IMR-90 (cell line): ENCODE data around the gene RAB11FIP4. TPM values are rescaled to one million over a fixed set of nuclear protein-coding genes. Genes with fewer than 3 reads are reported as not detected.

Experiments
- ATAC-seq: fragments of 200-7000 bp; cut with Tn5 transposase; 2 replicates; pipeline ENCODE4 v1.9.1; 2020; ENCODE audit warnings: low read depth, mild to moderate bottlenecking, moderate library complexity
- BruUV-seq: library from RNA; stranded (reverse); fragments of 400-500 nt; replicated peaks from 2 replicates; lab custom pipeline; 2021; lab: Mats Ljungman, UMichigan
- CTCF ChIA-PET: fragments of 300-600 bp; formaldehyde crosslinking; extraction: SDS; loops from one replicate; lab custom pipeline; 2021; ENCODE audit warnings: antibody characterized with exemption; lab: Yijun Ruan, JAX
- POLR2A ChIA-PET: fragments of 300-600 bp; sonication (Branson Sonifier 250); formaldehyde crosslinking; loops from one replicate; lab custom pipeline; 2022; ENCODE audit warnings: antibody characterized with exemption; ENCODE audit not compliant: unreplicated experiment; lab: Charles Lee
- DNase-seq: peaks from one replicate; pipeline ENCODE4 v3.0.0; 2013
- H2AFZ ChIP-seq: replicated peaks from 2 replicates; pipeline ENCODE3; 2013; ENCODE audit warnings: low read length, mild to moderate bottlenecking; ENCODE audit not compliant: poor library complexity
- H2AK5ac ChIP-seq: 2 replicates; pipeline ENCODE4 v1.6.1; 2013; ENCODE audit warnings: low read depth, low read length, inconsistent platforms
- H2AK9ac ChIP-seq: replicated peaks from 2 replicates; pipeline ENCODE3; 2013; ENCODE audit warnings: mild to moderate bottlenecking, low read depth, low read length, moderate library complexity; ENCODE audit not compliant: poor library complexity
- H2BK120ac ChIP-seq: 2 replicates; pipeline ENCODE4 v1.6.1; 2013; ENCODE audit warnings: low read depth, low read length, inconsistent platforms
- H2BK15ac ChIP-seq: 3 replicates; pipeline ENCODE4 v1.6.1; 2013; ENCODE audit warnings: low read depth, low read length, inconsistent platforms
- H2BK20ac ChIP-seq: 2 replicates; pipeline ENCODE4 v1.6.1; 2013; ENCODE audit warnings: low read depth, mild to moderate bottlenecking, inconsistent platforms, low read length, moderate library complexity
- H2BK5ac ChIP-seq: 2 replicates; pipeline ENCODE4 v1.6.1; 2013; ENCODE audit warnings: mild to moderate bottlenecking, low read depth, low read length, inconsistent platforms; ENCODE audit not compliant: poor library complexity, severe bottlenecking
- H3K14ac ChIP-seq: replicated peaks from 2 replicates; pipeline ENCODE4 v1.6.1; 2013; ENCODE audit warnings: low read depth, low read length, inconsistent platforms
- H3K18ac ChIP-seq: 2 replicates; pipeline ENCODE4 v1.6.1; 2013; ENCODE audit warnings: low read depth, low read length, control low read depth
- H3K23ac ChIP-seq: 2 replicates; pipeline ENCODE4 v1.6.1; 2013; ENCODE audit warnings: low read depth, low read length, inconsistent platforms
- H3K27ac ChIP-seq: 2 replicates; pipeline ENCODE4 v1.5.1; 2013; ENCODE audit warnings: mild to moderate bottlenecking, control low read depth, low read length; ENCODE audit not compliant: insufficient read depth
- H3K27me3 ChIP-seq: 2 replicates; pipeline ENCODE4 v1.6.1; 2013; ENCODE audit warnings: low read length; ENCODE audit not compliant: control insufficient read depth, insufficient read depth
- H3K36me3 ChIP-seq: 2 replicates; pipeline ENCODE4 v1.6.1; 2013; ENCODE audit warnings: low read length, mixed read lengths; ENCODE audit not compliant: control insufficient read depth, insufficient read depth
- H3K4ac ChIP-seq: 2 replicates; pipeline ENCODE4 v1.6.1; 2013; ENCODE audit warnings: low read depth, low read length, inconsistent platforms
- H3K4me1 ChIP-seq: 2 replicates; pipeline ENCODE4 v1.6.1; 2013; ENCODE audit warnings: low read length, mixed read lengths; ENCODE audit not compliant: control insufficient read depth, insufficient read depth
- H3K4me2 ChIP-seq: 2 replicates; pipeline ENCODE4 v1.6.1; 2013; ENCODE audit warnings: low read depth, mild to moderate bottlenecking, control low read depth, low read length, moderate library complexity
- H3K4me3 ChIP-seq: 2 replicates; pipeline ENCODE4 v1.5.1; 2013; ENCODE audit warnings: low read depth, mild to moderate bottlenecking, control low read depth, low read length, moderate library complexity; ENCODE audit not compliant: insufficient read depth
- H3K56ac ChIP-seq: 2 replicates; pipeline ENCODE4 v1.6.1; 2013; ENCODE audit warnings: low read length, inconsistent platforms; ENCODE audit not compliant: insufficient read depth; ENCODE audit errors: extremely low read depth
- H3K79me1 ChIP-seq, 2 experiments: 2 replicates each; pipeline ENCODE4 v1.6.1; 2013; ENCODE audit warnings: low read length in 2 of 2, inconsistent platforms in 1 of 2, low read depth in 1 of 2
- H3K9ac ChIP-seq: 2 replicates; pipeline ENCODE4 v1.6.1; 2013; ENCODE audit warnings: low read depth, low read length, control low read depth
- H3K9me1 ChIP-seq: 2 replicates; pipeline ENCODE4 v1.6.1; 2013; ENCODE audit warnings: low read length, inconsistent platforms; ENCODE audit not compliant: insufficient read depth
- H3K9me3 ChIP-seq: 2 replicates; pipeline ENCODE4 v1.6.1; 2013; ENCODE audit warnings: low read length; ENCODE audit not compliant: control insufficient read depth, insufficient read depth
- H4K20me1 ChIP-seq: 2 replicates; pipeline ENCODE4 v1.6.1; 2013; ENCODE audit warnings: low read length, inconsistent platforms; ENCODE audit not compliant: insufficient read depth
- H4K5ac ChIP-seq: 2 replicates; pipeline ENCODE4 v1.6.1; 2013; ENCODE audit warnings: mild to moderate bottlenecking, low read depth, low read length, control low read depth
- H4K8ac ChIP-seq, 2 experiments: 2 replicates each; pipeline ENCODE4 v1.6.1; 2013; ENCODE audit warnings: low read depth in 2 of 2, low read length in 2 of 2, control low read depth in 1 of 2, inconsistent platforms in 1 of 2
- H4K91ac ChIP-seq: 2 replicates; pipeline ENCODE4 v1.6.1; 2013; ENCODE audit warnings: low read depth, low read length, inconsistent platforms; ENCODE audit not compliant: insufficient read depth
- MAFK ChIP-seq: IDR thresholded peaks from 2 replicates; pipeline ENCODE4 v1.6.1; 2012; ENCODE audit warnings: low read depth, low read length, improper control_type of control experiment
- NFE2L2 ChIP-seq: fragments of 150-350 bp; IDR thresholded peaks from 2 replicates; pipeline ENCODE4 v1.6.1; 2016; ENCODE audit warnings: low read depth, mild to moderate bottlenecking, low read length
- POLR2A ChIP-seq: IDR thresholded peaks from 2 replicates; pipeline ENCODE4 v1.6.1; 2012; ENCODE audit warnings: mild to moderate bottlenecking, low read depth, low read length
- RAD21 ChIP-seq: IDR thresholded peaks from 2 replicates; pipeline ENCODE4 v1.6.1; 2012; ENCODE audit warnings: low read length, improper control_type of control experiment
- RCOR1 ChIP-seq: IDR thresholded peaks from 2 replicates; pipeline ENCODE4 v1.6.1; 2012; ENCODE audit warnings: mild to moderate bottlenecking, low read length, improper control_type of control experiment; ENCODE audit not compliant: insufficient replicate concordance
- RFX5 ChIP-seq: IDR thresholded peaks from 2 replicates; pipeline ENCODE4 v1.8.0; 2012; ENCODE audit warnings: low read depth, mild to moderate bottlenecking, low read length, moderate library complexity
- SMC3 ChIP-seq: fragments of 150-350 bp; IDR thresholded peaks from 2 replicates; pipeline ENCODE4 v1.6.1; 2016; ENCODE audit warnings: low read depth, mild to moderate bottlenecking, antibody characterized with exemption, low read length, moderate library complexity
- WGBS, 2 experiments: methylation state at CpG; one replicate each; pipeline versions ENCODE4 v1.1.5 to v1.1.7; 2013; ENCODE audit warnings: missing lambda C conversion rate in 2 of 2; ENCODE audit not compliant: insufficient read length in 1 of 2; ENCODE audit errors: extremely low coverage in 2 of 2; 5-methylcytosine and 5-hydroxymethylcytosine counted together
- dilution Hi-C: fragments of 300-500 bp; cut with HindIII; formaldehyde crosslinking; loops from one replicate; pipeline ENCODE4 v1.14.3; 2018; ENCODE audit warnings: low sequenced_read_pairs; ENCODE audit not compliant: unreplicated experiment
- in situ Hi-C: fragments of 300-500 bp; cut with MboI; formaldehyde crosslinking; loops from 3 replicates; pipeline ENCODE4 v1.14.3; 2019; ENCODE audit warnings: low sequenced_read_pairs, inconsistent platforms, mixed read lengths
- intact Hi-C: fragments of 100-400 bp; cut with micrococcal nuclease; formaldehyde crosslinking; loops from 2 replicates; pipeline ENCODE4 v1.10.0; 2022
- polyA plus RNA-seq, 3 experiments: library from polyadenylated mRNA; depleted of rRNA; stranded (reverse); fragments of >200 nt; gene quantifications; 2 replicates each; pipeline ENCODE4 v1.2.3, GENCODE V29; 2012; ENCODE audit warnings: low replicate concordance in 1 of 3
- total RNA-seq: library from RNA; depleted of rRNA; stranded (reverse); fragments of >200 nt; gene quantifications from 2 replicates; pipeline ENCODE4 v1.2.3, GENCODE V29; 2012
- TF ChIP-seq, protein P1 (sequence below): conservative IDR thresholded peaks from 2 replicates; pipeline ENCODE4 v1.5.1; 2012; ENCODE audit warnings: mild to moderate bottlenecking, low read depth, low read length, improper control_type of control experiment

RAB11FIP4 gene
- total and polyA plus RNA-seq, 2 of the 4 experiments (the other 2 are of a cell fraction): 0.68 to 1.1 TPM

DNA sequence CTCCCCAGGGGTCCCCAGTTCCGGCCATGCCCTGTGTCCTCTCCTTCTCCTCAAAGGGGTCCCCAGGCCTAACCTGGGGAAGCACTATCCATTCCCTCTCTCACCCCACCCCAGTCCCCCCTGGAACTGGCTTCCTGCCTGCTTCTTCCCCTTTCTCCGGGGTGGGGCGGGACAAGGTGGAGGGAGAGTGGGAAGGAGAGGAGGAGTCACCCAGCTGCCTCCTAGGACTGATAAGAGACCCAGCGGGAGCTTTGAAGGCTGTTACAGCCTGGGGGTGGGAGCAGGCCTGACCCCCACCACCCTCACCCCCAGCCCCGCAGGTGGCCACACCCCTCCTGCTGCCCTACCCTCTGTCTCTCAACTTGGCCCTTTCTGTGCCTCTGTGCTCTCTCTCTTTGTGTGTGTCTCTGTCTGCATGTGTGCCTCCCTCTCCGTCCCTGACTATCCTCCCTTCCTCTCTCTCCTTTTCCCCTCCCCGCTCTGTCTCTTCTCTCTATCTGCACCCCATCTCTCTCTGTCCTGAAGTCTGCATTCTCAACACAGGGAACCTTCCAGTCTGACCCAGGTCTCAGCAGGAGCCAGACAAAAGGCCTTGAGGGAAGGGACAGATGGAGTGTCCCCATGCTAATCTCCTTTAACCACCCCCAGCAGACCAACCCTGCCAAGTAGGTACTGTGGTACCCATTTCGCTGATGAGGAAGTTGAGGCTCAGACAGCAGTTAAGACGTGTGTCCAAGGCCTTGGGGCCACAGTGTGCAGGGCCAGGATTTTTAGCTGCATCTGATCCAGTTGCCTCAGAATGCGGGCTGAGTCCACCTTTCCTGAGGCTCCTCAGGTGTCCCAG is 66.1 kb downstream of the RAB11FIP4 start:
- Histone ChIP-seq H3K27ac (no peak overlapping the region), H2BK5ac (no peak overlapping the region), H3K9ac (no peak overlapping the region), H3K23ac (no peak overlapping the region), H3K79me1 (no peaks in the 10 kb centered on the region), H3K4ac (no peak overlapping the region), H3K4me3 (no peak overlapping the region), H3K14ac (no peak overlapping the region), H3K56ac (no peak overlapping the region), H4K8ac (no peak overlapping the region), H2AK5ac (no peak overlapping the region), H4K20me1 (no peaks in the 10 kb centered on the region), H3K36me3 (no peaks in the 10 kb centered on the region), H3K9me3 (peaks cover 2% of the 10 kb centered on the region; the same call in 1 of the 2 replicates), H4K91ac (no peak overlapping the region), H2BK15ac (no peak overlapping the region), H3K27me3 (peaks cover 53% of the 10 kb centered on the region), H3K4me1 (no peaks in the 10 kb centered on the region), H3K18ac (no peak overlapping the region), H3K4me2 (no peak overlapping the region), H2BK120ac (no peak overlapping the region), H3K9me1 (peaks cover 7% of the 10 kb centered on the region; the same call in 1 of the 2 replicates), H2AK9ac (no peak overlapping the region), H4K5ac (no peak overlapping the region), H2AFZ (no peak overlapping the region), H2BK20ac (no peak overlapping the region)
- TF ChIP-seq MAFK (no peak), NFE2L2 (no peak), RAD21 (no peak), RCOR1 (no peak), RFX5 (no peak), POLR2A (no peak), SMC3 (no peak)
- TF ChIP-seq, protein P1, sequence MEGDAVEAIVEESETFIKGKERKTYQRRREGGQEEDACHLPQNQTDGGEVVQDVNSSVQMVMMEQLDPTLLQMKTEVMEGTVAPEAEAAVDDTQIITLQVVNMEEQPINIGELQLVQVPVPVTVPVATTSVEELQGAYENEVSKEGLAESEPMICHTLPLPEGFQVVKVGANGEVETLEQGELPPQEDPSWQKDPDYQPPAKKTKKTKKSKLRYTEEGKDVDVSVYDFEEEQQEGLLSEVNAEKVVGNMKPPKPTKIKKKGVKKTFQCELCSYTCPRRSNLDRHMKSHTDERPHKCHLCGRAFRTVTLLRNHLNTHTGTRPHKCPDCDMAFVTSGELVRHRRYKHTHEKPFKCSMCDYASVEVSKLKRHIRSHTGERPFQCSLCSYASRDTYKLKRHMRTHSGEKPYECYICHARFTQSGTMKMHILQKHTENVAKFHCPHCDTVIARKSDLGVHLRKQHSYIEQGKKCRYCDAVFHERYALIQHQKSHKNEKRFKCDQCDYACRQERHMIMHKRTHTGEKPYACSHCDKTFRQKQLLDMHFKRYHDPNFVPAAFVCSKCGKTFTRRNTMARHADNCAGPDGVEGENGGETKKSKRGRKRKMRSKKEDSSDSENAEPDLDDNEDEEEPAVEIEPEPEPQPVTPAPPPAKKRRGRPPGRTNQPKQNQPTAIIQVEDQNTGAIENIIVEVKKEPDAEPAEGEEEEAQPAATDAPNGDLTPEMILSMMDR: no peak
- CTCF ChIA-PET: no interaction called here
- BruUV-seq: no TSS peak
- DNase-seq: no peak
- 74% methylated on average over 3 of the region's 10 CpGs; no CpG with 5 or more reads in 1 of the 2 experiments for WGBS, 2 experiments
- in situ Hi-C loops: no loop called here
- POLR2A ChIA-PET: no interaction called here
- intact Hi-C loops: no loop called here
- no peak for ATAC-seq
- dilution Hi-C loops: no loop called here
